AG09319 (cell line): ENCODE measurements around the gene DNAL1.

Experiments
- DNase-seq: peaks from one replicate; pipeline ENCODE4 v3.0.0-alpha.2; 2010; ENCODE audit warnings: low read depth; ENCODE audit errors: extremely low read depth
- CTCF ChIP-seq: IDR thresholded peaks from 2 replicates; pipeline ENCODE4 v1.5.1; 2011; ENCODE audit warnings: low read depth, mild to moderate bottlenecking, inconsistent platforms, low read length, moderate library complexity

The DNAL1 gene

GRCh38 chr14:73738518-73739173 lies 93.9 kb downstream of the DNAL1 start:
- DNase-seq: no peak
- TF ChIP-seq CTCF: no peak

- DNase-seq: no peak
- TF ChIP-seq CTCF: no peak
Measured at GRCh38 chr14:73739174-73739898, 94.5 kb downstream of the DNAL1 start.

- DNase-seq: no peak
- no peak for TF ChIP-seq CTCF
Measured at GRCh38 chr14:73739899-73740617, 95.3 kb downstream of the DNAL1 start.

GRCh38 chr14:73740618-73741326 lies 96.0 kb downstream of the DNAL1 start:
- no peak for TF ChIP-seq CTCF

GRCh38 chr14:73741386-73741875 lies 96.6 kb downstream of the DNAL1 start:
- TF ChIP-seq CTCF: no peak
- DNase-seq: no peak

More at GRCh38 chr14:73740618-73741326, 96.0 kb downstream of the DNAL1 start:
- DNase-seq: no peak

- TF ChIP-seq CTCF: no peak
- DNase-seq: no peak
Measured at GRCh38 chr14:73741876-73742519, 97.2 kb downstream of the DNAL1 start.
